Ascending aorta (tissue), 2 donors: ENCODE results near the gene UBE2F. TPM values are rescaled to one million over a fixed set of nuclear protein-coding genes. Genes with fewer than 3 reads are reported as not detected.

Experiments used
- DNase-seq, 2 donors: peaks; one replicate each; pipeline ENCODE4 v3.0.0-alpha.2; 2019; ENCODE audit warnings: low spot score in 2 of 2
- H3K27ac ChIP-seq, 2 donors: fragments of 200-600 bp; sonication (generic); one replicate each; pipeline ENCODE4 v1.5.1; 2016 to 2017; ENCODE audit warnings: mild to moderate bottlenecking in 1 of 2
- H3K27me3 ChIP-seq: fragments of 200-600 bp; sonication (generic); one replicate; pipeline ENCODE4 v1.5.1; 2017
- H3K36me3 ChIP-seq, 2 donors: fragments of 200-600 bp; sonication (generic); one replicate each; pipeline ENCODE4 v1.5.1; 2016
- H3K4me1 ChIP-seq, 2 donors: fragments of 200-600 bp; sonication (generic); one replicate each; pipeline ENCODE4 v1.5.1; 2016 to 2017; ENCODE audit warnings: mild to moderate bottlenecking in 1 of 2
- H3K4me3 ChIP-seq, 2 donors: fragments of 200-600 bp; sonication (generic); one replicate each; pipeline ENCODE4 v1.5.1; 2016 to 2017; ENCODE audit warnings: mild to moderate bottlenecking in 1 of 2
- H3K9me3 ChIP-seq, 2 donors: fragments of 200-600 bp; sonication (generic); one replicate each; pipeline ENCODE4 v1.5.1; 2016
- intact Hi-C: fragments of 100-400 bp; cut with DNase I; formaldehyde crosslinking; loops from one replicate; pipeline ENCODE4 v1.15.1; 2023
- total RNA-seq: library from RNA; depleted of rRNA; stranded (reverse); fragments of >200 nt; gene quantifications from one replicate; pipeline ENCODE4 v1.1.0, GENCODE V29; 2016
- TF ChIP-seq, protein P1 (sequence below), 3 experiments: fragments of 200-600 bp in 2 of 3; fragments of 450-650 bp in 1 of 3; sonication (generic) in 2 of 3; IDR thresholded peaks; one replicate each; pipeline ENCODE4 v1.5.1; 2016 to 2019; ENCODE audit warnings: antibody characterized with exemption in 3 of 3, mild to moderate bottlenecking in 1 of 3, moderate library complexity in 1 of 3

UBE2F gene
- total RNA-seq, 1 donor from 2014 or later: 50.7 TPM

- no peaks in the 10 kb centered on the region for H3K36me3 ChIP-seq
- DNase-seq: no peak
- no peaks in the 10 kb centered on the region for H3K9me3 ChIP-seq
- H3K27me3 ChIP-seq: no peaks in the 10 kb centered on the region
- intact Hi-C loops: no loop called here
- no peak overlapping the region for H3K4me3 ChIP-seq
- no peak overlapping the region for H3K27ac ChIP-seq
- TF ChIP-seq, protein P1, sequence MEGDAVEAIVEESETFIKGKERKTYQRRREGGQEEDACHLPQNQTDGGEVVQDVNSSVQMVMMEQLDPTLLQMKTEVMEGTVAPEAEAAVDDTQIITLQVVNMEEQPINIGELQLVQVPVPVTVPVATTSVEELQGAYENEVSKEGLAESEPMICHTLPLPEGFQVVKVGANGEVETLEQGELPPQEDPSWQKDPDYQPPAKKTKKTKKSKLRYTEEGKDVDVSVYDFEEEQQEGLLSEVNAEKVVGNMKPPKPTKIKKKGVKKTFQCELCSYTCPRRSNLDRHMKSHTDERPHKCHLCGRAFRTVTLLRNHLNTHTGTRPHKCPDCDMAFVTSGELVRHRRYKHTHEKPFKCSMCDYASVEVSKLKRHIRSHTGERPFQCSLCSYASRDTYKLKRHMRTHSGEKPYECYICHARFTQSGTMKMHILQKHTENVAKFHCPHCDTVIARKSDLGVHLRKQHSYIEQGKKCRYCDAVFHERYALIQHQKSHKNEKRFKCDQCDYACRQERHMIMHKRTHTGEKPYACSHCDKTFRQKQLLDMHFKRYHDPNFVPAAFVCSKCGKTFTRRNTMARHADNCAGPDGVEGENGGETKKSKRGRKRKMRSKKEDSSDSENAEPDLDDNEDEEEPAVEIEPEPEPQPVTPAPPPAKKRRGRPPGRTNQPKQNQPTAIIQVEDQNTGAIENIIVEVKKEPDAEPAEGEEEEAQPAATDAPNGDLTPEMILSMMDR (IDR thresholded peaks at IDR 0.05): no peak
- no peaks in the 10 kb centered on the region for H3K4me1 ChIP-seq
These were observed 37.4 kb downstream of the UBE2F start for GRCh38 chr2:238004077-238004830.

GRCh38 chr2:238005528-238005927, 38.7 kb downstream of the UBE2F start:
- intact Hi-C loops: no loop called here
- TF ChIP-seq, protein P1 (IDR thresholded peaks at IDR 0.05): no peak
- Histone ChIP-seq H3K4me1 (no peaks in the 10 kb centered on the region), H3K27me3 (no peaks in the 10 kb centered on the region), H3K9me3 (no peaks in the 10 kb centered on the region), H3K36me3 (no peaks in the 10 kb centered on the region), H3K27ac (no peak overlapping the region), H3K4me3 (no peak overlapping the region)
- DNase-seq: no peak

- H3K27ac ChIP-seq: no peak overlapping the region
- H3K4me1 ChIP-seq: no peaks in the 10 kb centered on the region
- no peaks in the 10 kb centered on the region for H3K36me3 ChIP-seq
- H3K4me3 ChIP-seq: no peak overlapping the region
- intact Hi-C loops: no loop called here
- TF ChIP-seq, protein P1 (IDR thresholded peaks at IDR 0.05): no peak
- H3K27me3 ChIP-seq: no peaks in the 10 kb centered on the region
- DNase-seq: no peak
- no peaks in the 10 kb centered on the region for H3K9me3 ChIP-seq
These were observed 39.7 kb downstream of the UBE2F start for GRCh38 chr2:238006510-238006909.

DNA sequence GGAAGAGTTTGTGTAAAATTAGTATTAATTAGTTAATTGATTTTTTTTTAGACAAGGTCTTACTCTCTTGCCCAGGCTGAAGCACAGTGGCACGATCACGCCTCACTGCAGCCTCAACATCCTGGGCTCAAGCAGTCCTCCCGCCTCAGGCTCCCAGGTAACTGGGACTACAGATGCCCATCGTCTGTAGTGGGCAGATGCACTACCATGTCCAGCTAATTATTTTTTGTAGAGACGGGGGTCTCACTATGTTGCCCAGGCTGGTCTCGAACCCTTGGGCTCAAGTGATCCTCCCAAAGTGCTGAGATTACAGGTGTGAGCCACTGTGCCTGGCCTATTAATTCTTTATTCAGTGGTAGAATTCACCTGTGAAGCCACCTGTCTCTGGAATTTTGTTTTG, 41.1 kb downstream of the UBE2F start:
- Histone ChIP-seq H3K4me3 (no peak overlapping the region), H3K36me3 (no peaks in the 10 kb centered on the region), H3K9me3 (no peaks in the 10 kb centered on the region), H3K27ac (no peak overlapping the region), H3K4me1 (no peaks in the 10 kb centered on the region), H3K27me3 (no peaks in the 10 kb centered on the region)
- intact Hi-C loops: no loop called here
- TF ChIP-seq, protein P1 (IDR thresholded peaks at IDR 0.05): no peak
- DNase-seq: no peak

DNA sequence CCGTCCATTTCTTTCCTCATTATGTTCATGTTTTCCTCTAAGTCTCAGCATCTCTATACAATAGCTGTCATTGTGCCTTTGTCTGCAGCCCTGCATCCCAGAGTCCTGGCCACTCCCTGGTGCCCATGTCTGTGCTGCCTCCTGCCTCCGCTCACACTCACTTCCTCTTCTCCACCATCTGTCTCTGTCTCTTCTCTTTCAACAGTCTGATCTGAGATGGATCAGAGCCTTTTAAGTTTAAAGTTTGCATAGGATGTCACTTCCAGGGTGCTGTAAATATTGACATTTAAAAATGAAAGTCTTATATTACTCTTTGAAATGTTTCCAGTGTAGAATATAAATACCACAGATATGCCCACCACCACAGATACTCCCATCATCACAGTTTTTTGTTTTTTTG, 42.7 kb downstream of the UBE2F start:
- Histone ChIP-seq H3K4me1 (no peaks in the 10 kb centered on the region), H3K9me3 (no peaks in the 10 kb centered on the region), H3K27me3 (no peaks in the 10 kb centered on the region), H3K4me3 (no peak overlapping the region), H3K27ac (no peak overlapping the region), H3K36me3 (no peaks in the 10 kb centered on the region)
- TF ChIP-seq, protein P1 (IDR thresholded peaks at IDR 0.05): no peak
- DNase-seq: no peak
- intact Hi-C loops: no loop called here
